Thoracic aorta (tissue), 2 donors: Measurements from ENCODE around the gene MGAT5. TPM values are rescaled to one million over a fixed set of nuclear protein-coding genes. Genes with fewer than 3 reads are reported as not detected.

Experiments
- ATAC-seq: fragments of 150-250 bp; one replicate; pipeline ENCODE4 v1.8.0; 2017; ENCODE audit warnings: low read depth; ENCODE audit not compliant: insufficient number of reproducible peaks, low FRiP score
- DNase-seq: peaks from one replicate; pipeline ENCODE4 v3.0.0-alpha.2; 2020; ENCODE audit warnings: low spot score
- H3K27ac ChIP-seq, 2 donors: fragments of 200-600 bp; sonication (generic); 1 replicate in 1 of 2; 2 replicates in 1 of 2; pipeline ENCODE4 v1.5.1; 2016; ENCODE audit warnings: mild to moderate bottlenecking in 2 of 2, moderate library complexity in 2 of 2
- H3K27me3 ChIP-seq: fragments of 200-600 bp; sonication (generic); replicated peaks from 2 replicates; pipeline ENCODE4 v1.6.0; 2016; ENCODE audit warnings: mild to moderate bottlenecking; ENCODE audit not compliant: insufficient read depth
- H3K36me3 ChIP-seq: fragments of 200-600 bp; sonication (generic); one replicate; pipeline ENCODE4 v1.5.1; 2016
- H3K4me1 ChIP-seq, 2 donors: fragments of 200-600 bp; sonication (generic); 1 replicate in 1 of 2; 2 replicates in 1 of 2; pipeline versions ENCODE4 v1.5.1 to v1.6.0; 2016; ENCODE audit warnings: low read depth in 2 of 2, mild to moderate bottlenecking in 1 of 2; ENCODE audit not compliant: control insufficient read depth in 1 of 2
- H3K4me3 ChIP-seq: fragments of 200-600 bp; sonication (generic); 2 replicates; pipeline ENCODE4 v1.5.1; 2016; ENCODE audit warnings: mild to moderate bottlenecking
- H3K9me3 ChIP-seq: fragments of 200-600 bp; sonication (generic); 2 replicates; pipeline ENCODE4 v1.5.1; 2016
- total RNA-seq, 2 donors: library from RNA; depleted of rRNA; stranded (reverse); fragments of >200 nt; gene quantifications; one replicate each; pipeline versions ENCODE4 v1.1.0 to v1.2.3, GENCODE V29; 2016
- TF ChIP-seq, protein P1 (sequence below): fragments of 200-600 bp; sonication (generic); IDR thresholded peaks from one replicate; pipeline ENCODE4 v1.5.1; 2019; ENCODE audit warnings: antibody characterized with exemption

The MGAT5 gene
- total RNA-seq, 2 donors from 2014 or later, result 43.9 to 95.3 TPM

DNA sequence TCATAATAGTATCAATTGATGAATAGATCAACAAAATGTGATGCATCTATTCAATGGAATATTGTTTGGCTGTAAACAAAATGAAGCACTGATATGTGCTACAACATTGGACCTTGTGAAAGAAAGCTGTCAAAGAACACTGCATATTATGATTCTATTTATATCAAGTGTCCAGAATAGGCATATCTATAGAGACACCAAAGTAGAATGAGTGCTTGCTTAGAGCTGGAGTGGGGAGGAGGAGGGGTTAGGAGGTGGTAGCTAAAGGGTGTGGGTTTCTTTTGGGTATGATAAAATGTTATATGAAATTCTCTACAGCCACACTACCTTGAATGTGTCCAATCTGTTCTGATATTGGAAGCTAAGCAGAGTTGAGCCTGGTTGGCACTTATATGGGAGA, 23.0 kb upstream of the MGAT5 start:
- DNase-seq, result no peak
- H3K36me3 ChIP-seq, result no peaks in the 10 kb centered on the region
- TF ChIP-seq, protein P1, sequence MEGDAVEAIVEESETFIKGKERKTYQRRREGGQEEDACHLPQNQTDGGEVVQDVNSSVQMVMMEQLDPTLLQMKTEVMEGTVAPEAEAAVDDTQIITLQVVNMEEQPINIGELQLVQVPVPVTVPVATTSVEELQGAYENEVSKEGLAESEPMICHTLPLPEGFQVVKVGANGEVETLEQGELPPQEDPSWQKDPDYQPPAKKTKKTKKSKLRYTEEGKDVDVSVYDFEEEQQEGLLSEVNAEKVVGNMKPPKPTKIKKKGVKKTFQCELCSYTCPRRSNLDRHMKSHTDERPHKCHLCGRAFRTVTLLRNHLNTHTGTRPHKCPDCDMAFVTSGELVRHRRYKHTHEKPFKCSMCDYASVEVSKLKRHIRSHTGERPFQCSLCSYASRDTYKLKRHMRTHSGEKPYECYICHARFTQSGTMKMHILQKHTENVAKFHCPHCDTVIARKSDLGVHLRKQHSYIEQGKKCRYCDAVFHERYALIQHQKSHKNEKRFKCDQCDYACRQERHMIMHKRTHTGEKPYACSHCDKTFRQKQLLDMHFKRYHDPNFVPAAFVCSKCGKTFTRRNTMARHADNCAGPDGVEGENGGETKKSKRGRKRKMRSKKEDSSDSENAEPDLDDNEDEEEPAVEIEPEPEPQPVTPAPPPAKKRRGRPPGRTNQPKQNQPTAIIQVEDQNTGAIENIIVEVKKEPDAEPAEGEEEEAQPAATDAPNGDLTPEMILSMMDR, result no peak
- no peak overlapping the region for H3K27ac ChIP-seq
- H3K9me3 ChIP-seq, result no peaks in the 10 kb centered on the region
- peaks cover 4% of the 10 kb centered on the region in 2 donors for H3K4me1 ChIP-seq
- no peaks in the 10 kb centered on the region for H3K27me3 ChIP-seq
- ATAC-seq, result no peak
- no peak overlapping the region for H3K4me3 ChIP-seq

DNA sequence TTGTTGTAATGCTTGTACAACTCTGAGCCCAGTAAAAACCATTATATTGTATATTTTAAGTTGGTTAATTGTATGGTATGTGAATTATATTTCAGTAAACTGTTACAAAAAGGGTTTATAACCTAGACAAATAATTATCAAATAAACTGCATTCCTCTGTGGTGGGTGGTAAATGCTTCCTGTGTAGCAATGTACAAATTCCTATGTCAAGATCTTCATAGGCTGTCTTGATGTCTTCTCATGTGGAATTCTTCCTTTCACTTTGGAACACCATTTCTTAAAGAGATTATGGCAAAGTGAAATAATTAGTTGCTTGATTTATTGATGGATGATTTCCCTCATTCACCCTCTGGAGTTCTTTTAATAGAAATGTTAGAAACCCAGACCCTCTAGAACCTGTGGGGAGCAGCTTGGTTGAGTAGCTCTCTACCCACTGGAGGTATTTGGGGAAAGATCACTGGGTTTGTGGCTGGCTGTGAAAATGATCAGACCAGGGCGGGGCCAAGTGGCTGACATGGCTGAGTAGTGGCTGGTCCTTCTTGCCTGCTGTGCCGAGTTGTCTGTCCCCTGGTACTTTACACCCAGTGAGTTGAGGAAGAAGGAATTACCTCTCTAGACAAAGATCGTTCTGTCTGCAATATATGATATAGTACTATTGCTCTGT, 22.4 kb upstream of the MGAT5 start:
- no peak overlapping the region for H3K27ac ChIP-seq
- H3K36me3 ChIP-seq, result no peaks in the 10 kb centered on the region
- no peak overlapping the region for H3K4me3 ChIP-seq
- H3K27me3 ChIP-seq, result no peaks in the 10 kb centered on the region
- peaks cover 4% of the 10 kb centered on the region in 2 donors for H3K4me1 ChIP-seq
- TF ChIP-seq, protein P1, result no peak
- DNase-seq (no peak), ATAC-seq (no peak)
- no peaks in the 10 kb centered on the region for H3K9me3 ChIP-seq

DNA sequence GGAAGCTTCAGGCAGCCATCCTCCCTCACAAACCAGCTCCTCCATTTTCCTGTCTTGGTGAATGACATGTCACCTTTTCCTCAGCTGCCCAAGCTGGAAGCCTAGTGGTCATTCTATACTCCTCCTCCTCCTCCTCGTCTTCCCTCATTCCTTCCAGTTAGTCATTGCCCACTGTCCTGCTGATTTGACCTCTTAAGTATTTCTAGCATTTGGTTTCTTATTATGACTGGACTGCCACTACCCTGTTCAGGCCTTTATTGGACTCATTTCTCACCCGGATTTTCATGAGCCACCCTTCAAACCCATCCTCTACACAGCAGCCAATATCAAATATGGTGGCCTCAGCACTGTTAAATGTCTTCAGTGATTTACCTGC, 21.9 kb upstream of the MGAT5 start:
- no peak for DNase-seq
- Histone ChIP-seq H3K27me3 (no peaks in the 10 kb centered on the region), H3K9me3 (no peaks in the 10 kb centered on the region), H3K4me3 (no peak overlapping the region), H3K27ac (no peak overlapping the region), H3K36me3 (no peaks in the 10 kb centered on the region), H3K4me1 (peaks cover 4% of the 10 kb centered on the region in 2 donors)
- TF ChIP-seq, protein P1, result no peak
- ATAC-seq, result no peak

DNA sequence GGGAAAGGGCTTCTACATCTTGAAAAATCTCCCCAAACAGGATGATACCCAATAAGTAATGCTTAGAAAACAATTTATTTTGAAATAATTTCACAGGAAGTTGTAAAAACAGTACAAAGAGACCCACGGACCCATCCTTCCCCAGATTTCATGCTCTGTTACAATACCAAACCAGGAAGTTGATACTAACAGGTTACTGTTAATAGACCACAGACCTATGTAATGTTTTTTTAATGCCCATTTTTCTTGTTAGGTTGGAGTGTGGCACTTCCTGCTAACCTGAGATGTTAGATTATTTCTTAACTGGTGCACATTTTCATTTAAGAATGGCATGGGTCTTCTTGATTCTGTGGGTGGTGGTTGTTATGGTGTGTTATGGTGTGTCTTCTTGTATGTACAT, 21.4 kb upstream of the MGAT5 start:
- H3K27ac ChIP-seq, result no peak overlapping the region
- TF ChIP-seq, protein P1, result no peak
- no peaks in the 10 kb centered on the region for H3K36me3 ChIP-seq
- no peaks in the 10 kb centered on the region for H3K27me3 ChIP-seq
- ATAC-seq, result no peak
- H3K9me3 ChIP-seq, result no peaks in the 10 kb centered on the region
- no peak overlapping the region for H3K4me3 ChIP-seq
- no peak for DNase-seq
- peaks cover 4% of the 10 kb centered on the region in 2 donors for H3K4me1 ChIP-seq

DNA sequence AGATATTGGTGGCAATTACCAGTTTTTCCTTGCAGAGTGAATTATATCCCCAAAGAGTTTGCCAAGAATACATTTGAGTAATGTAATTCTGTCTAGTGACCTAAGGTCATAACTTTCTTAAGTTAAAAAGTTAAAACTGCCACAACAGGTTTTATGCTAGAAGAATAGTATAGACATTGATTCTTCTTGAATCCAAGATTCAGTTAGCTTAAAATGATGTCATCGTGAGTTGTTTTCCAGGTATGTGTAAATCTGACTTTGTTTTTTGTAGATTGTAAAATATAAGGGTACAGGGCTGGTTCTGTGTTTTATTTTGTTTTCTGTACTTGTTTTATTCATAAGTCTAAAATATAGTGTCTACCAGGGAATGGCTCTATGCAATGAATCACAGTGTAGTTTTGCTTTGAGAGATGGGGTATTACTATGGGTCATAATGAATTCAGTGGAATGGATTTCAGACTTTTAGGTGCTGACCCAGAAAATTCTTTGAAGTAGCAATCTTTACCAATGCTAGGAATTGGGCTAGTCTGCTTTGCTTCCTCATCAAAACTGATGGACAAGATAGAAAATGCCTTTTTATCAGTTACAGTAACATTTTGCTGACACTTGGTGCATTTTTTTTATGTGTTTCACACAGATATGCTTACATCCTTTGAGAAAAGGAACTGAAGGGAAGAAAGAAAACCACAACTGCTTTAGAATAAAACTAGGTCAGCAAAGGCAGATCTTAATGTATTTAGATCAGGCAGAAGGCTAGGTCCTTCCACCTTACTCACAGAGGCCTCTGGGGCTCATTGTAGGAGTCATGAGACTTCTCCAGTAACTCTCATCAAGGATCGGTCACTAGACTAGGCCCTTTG, 20.8 kb upstream of the MGAT5 start:
- Histone ChIP-seq H3K4me3 (no peak overlapping the region), H3K27ac (no peak overlapping the region), H3K27me3 (no peaks in the 10 kb centered on the region), H3K4me1 (peaks cover 4% of the 10 kb centered on the region in 2 donors), H3K9me3 (no peaks in the 10 kb centered on the region), H3K36me3 (no peaks in the 10 kb centered on the region)
- no peak for DNase-seq
- TF ChIP-seq, protein P1, result no peak
- no peak for ATAC-seq
